ENCODE data around the gene TMEM121.

DNA sequence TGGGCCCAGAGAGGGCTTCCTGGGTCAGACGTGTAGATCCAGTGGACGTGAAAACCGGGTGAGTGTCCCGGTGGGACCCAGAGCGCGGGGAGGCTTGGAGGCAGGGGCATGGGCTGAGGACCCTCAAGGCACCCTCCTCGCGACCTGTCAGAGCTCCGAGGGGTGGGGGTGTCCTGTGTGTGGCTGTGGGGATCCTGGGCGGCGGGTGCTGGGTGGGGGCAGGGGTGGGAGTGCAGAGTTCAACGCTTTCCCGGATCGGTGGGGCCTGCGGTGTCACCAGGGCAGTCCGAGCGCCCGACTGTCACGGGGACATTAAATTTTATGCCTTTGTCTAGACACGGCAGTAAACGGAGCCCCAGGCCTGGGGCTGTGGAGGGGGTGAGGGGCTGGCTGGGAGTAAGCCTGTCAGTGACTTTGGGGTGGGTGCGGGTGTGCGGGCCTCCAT lies 1.0 kb downstream of the TMEM121 start:
- no peak for TF ChIP-seq POLR2AphosphoS5 (IDR thresholded peaks at IDR 0.05)
- TF ChIP-seq, protein P1, sequence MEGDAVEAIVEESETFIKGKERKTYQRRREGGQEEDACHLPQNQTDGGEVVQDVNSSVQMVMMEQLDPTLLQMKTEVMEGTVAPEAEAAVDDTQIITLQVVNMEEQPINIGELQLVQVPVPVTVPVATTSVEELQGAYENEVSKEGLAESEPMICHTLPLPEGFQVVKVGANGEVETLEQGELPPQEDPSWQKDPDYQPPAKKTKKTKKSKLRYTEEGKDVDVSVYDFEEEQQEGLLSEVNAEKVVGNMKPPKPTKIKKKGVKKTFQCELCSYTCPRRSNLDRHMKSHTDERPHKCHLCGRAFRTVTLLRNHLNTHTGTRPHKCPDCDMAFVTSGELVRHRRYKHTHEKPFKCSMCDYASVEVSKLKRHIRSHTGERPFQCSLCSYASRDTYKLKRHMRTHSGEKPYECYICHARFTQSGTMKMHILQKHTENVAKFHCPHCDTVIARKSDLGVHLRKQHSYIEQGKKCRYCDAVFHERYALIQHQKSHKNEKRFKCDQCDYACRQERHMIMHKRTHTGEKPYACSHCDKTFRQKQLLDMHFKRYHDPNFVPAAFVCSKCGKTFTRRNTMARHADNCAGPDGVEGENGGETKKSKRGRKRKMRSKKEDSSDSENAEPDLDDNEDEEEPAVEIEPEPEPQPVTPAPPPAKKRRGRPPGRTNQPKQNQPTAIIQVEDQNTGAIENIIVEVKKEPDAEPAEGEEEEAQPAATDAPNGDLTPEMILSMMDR (IDR thresholded peaks at IDR 0.05) = no peak
- no peak for TF ChIP-seq POLR2A (IDR thresholded peaks at IDR 0.05)
